K562 (cell line): ENCODE results near the gene COLQ. TPM values are rescaled to one million over a fixed set of nuclear protein-coding genes. Genes with fewer than 3 reads are reported as not detected.
A peak's percentile ranks its signal among the peaks of the same experiment; 100 is the strongest.

ENCODE experiments used
- DIDO1 ChIP-seq: fragments of 450-650 bp; IDR thresholded peaks from 2 replicates; pipeline ENCODE4 v1.6.1; 2016; ENCODE audit warnings: low read depth, missing biosample characterization, missing genetic modification characterization
- DMBX1 ChIP-seq: fragments of 250-450 bp; sonication (Bioruptor Pico); IDR thresholded peaks from 2 replicates; pipeline ENCODE4 v1.8.0; 2022; ENCODE audit warnings: inconsistent platforms, mild to moderate bottlenecking, moderate library complexity, borderline replicate concordance
- ESRRB ChIP-seq: fragments of 250-450 bp; sonication (Bioruptor Pico); IDR thresholded peaks from 2 replicates; pipeline ENCODE4 v1.5.0; 2020; ENCODE audit warnings: mild to moderate bottlenecking, moderate library complexity, borderline replicate concordance
- FOXK1 ChIP-seq: sonication (generic); formaldehyde crosslinking; IDR thresholded peaks from 2 replicates; pipeline ENCODE4 v1.8.0; 2022; ENCODE audit warnings: missing genetic modification reagents, mild to moderate bottlenecking, borderline replicate concordance
- HCFC1 ChIP-seq: IDR thresholded peaks from 2 replicates; pipeline ENCODE4 v1.6.1; 2012; ENCODE audit warnings: low read depth, low read length, improper control_type of control experiment
- IRF2 ChIP-seq: sonication (generic); formaldehyde crosslinking; IDR thresholded peaks from 2 replicates; pipeline ENCODE4 v1.8.1; 2022; ENCODE audit warnings: mild to moderate bottlenecking, missing genetic modification reagents
- MEIS2 ChIP-seq: fragments of 450-650 bp; IDR thresholded peaks from 2 replicates; pipeline ENCODE4 v1.6.1; 2014; ENCODE audit warnings: mild to moderate bottlenecking; ENCODE audit not compliant: partially characterized antibody
- NFIX ChIP-seq: fragments of 250-450 bp; sonication (Bioruptor Pico); IDR thresholded peaks from 2 replicates; pipeline ENCODE4 v1.4.0; 2020; ENCODE audit warnings: low read depth, mild to moderate bottlenecking, moderate library complexity
- NR3C1 ChIP-seq: sonication (generic); formaldehyde crosslinking; IDR thresholded peaks from 2 replicates; pipeline ENCODE4 v1.8.1; 2022; ENCODE audit warnings: missing genetic modification reagents
- PHF21A ChIP-seq: fragments of 450-650 bp; IDR thresholded peaks from 2 replicates; pipeline ENCODE4 v1.6.1; 2017; ENCODE audit warnings: low read depth, borderline replicate concordance
- SAFB ChIP-seq: fragments of 200-400 bp; formaldehyde crosslinking; IDR thresholded peaks from 2 replicates; pipeline ENCODE4 v1.6.1; 2017; ENCODE audit warnings: low read depth, low read length, borderline replicate concordance
- polyA plus RNA-seq, 8 experiments: library from polyadenylated mRNA; depleted of rRNA in 4 of 8; stranded (reverse) in 5 of 8; unstranded in 3 of 8; fragments of >200 nt; fragmentation: Nextera tagmentation in 2 of 8; fragmentation: Illumina TruSeq in 1 of 8; extraction: Ambion mirVana in 2 of 8; extraction: Trizol in 1 of 8; gene quantifications; 2 replicates each; pipeline versions ENCODE4 v1.2.1 to v1.2.3, GENCODE V29; 2011 to 2014; ENCODE audit warnings: inconsistent platforms in 1 of 8, missing spikeins in 1 of 8
- total RNA-seq, 7 experiments: library from RNA; depleted of rRNA in 6 of 7; stranded (reverse); fragments of >200 nt in 6 of 7; fragmentation: Illumina TruSeq in 2 of 7; extraction: Trizol in 2 of 7; gene quantifications; 2 replicates each; pipeline versions ENCODE4 v1.2.1 to v1.2.3, GENCODE V29; 2011 to 2021; ENCODE audit warnings: low replicate concordance in 1 of 7
- TF ChIP-seq, protein P1 (sequence below), 3 experiments: fragments of 200-800 bp in 1 of 3; fragments of 250-450 bp in 1 of 3; fragments of 450-650 bp in 1 of 3; sonication (Bioruptor Pico) in 1 of 3; sonication (Bioruptor generic) in 1 of 3; formaldehyde crosslinking in 1 of 3; IDR thresholded peaks; 2 replicates each; pipeline versions ENCODE4 v1.6.1 to v1.8.0; 2016 to 2022; ENCODE audit warnings: mild to moderate bottlenecking in 2 of 3, missing genetic modification characterization in 2 of 3, missing compliant biosample characterization in 1 of 3, moderate library complexity in 1 of 3

The COLQ gene
- total and polyA plus RNA-seq, 9 of the 15 experiments (the other 6 are each of a cell fraction or from before 2014, with no cell fraction given), result 0.04 to 0.36 (median 0.27) TPM; not detected in 4

DNA sequence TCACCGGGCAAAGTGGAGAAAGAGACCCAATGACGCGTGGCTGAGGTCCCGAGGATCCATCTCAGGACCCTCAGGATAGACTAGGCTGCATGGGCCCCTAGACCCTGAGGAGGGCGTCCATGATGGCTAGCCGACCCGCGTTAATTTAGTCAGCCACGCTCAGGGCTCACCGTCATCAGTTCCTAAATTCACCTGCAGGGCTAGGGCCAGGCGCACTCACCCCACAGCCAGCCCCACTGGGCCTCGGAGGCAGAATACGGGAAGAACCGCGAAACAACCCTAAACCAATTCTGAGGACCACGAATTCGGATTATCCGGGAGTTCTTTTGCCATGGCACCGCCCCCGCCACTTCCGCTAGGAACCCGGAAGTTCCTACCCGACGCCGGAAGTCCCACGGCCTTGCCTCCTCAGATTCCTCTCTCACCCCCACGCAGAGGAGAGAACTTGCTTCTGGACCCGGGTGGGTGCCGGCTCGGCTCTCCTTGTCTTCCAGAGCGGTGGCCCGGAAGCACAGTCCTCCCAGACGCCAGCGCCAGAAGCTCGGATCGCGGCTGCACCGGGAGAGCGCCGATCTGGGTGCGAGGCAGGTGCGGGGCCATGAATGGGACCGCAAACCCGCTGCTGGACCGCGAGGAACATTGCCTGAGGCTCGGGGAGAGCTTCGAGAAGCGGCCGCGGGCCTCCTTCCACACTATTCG is 94.2 kb downstream of the COLQ start, which contains the start of the genes EAF1 and METTL6 (continued):
- TF ChIP-seq, protein P1, sequence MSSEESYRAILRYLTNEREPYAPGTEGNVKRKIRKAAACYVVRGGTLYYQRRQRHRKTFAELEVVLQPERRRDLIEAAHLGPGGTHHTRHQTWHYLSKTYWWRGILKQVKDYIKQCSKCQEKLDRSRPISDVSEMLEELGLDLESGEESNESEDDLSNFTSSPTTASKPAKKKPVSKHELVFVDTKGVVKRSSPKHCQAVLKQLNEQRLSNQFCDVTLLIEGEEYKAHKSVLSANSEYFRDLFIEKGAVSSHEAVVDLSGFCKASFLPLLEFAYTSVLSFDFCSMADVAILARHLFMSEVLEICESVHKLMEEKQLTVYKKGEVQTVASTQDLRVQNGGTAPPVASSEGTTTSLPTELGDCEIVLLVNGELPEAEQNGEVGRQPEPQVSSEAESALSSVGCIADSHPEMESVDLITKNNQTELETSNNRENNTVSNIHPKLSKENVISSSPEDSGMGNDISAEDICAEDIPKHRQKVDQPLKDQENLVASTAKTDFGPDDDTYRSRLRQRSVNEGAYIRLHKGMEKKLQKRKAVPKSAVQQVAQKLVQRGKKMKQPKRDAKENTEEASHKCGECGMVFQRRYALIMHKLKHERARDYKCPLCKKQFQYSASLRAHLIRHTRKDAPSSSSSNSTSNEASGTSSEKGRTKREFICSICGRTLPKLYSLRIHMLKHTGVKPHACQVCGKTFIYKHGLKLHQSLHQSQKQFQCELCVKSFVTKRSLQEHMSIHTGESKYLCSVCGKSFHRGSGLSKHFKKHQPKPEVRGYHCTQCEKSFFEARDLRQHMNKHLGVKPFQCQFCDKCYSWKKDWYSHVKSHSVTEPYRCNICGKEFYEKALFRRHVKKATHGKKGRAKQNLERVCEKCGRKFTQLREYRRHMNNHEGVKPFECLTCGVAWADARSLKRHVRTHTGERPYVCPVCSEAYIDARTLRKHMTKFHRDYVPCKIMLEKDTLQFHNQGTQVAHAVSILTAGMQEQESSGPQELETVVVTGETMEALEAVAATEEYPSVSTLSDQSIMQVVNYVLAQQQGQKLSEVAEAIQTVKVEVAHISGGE (CRISPR knock-in tag; IDR thresholded peaks at IDR 0.05), result peak; percentile 91 to 99 (median 97)
- no peak for TF ChIP-seq ESRRB (CRISPR knock-in tag)
- TF ChIP-seq DMBX1 (CRISPR knock-in tag), result peak; percentile 61
- no peak for TF ChIP-seq IRF2 (CRISPR knock-in tag)
- TF ChIP-seq NFIX (CRISPR knock-in tag), result no peak
- no peak for TF ChIP-seq FOXK1 (CRISPR knock-in tag)
- TF ChIP-seq NR3C1 (CRISPR knock-in tag), result no peak
- no peak for TF ChIP-seq PHF21A
- peak; percentile 75 for TF ChIP-seq HCFC1
- TF ChIP-seq MEIS2, result no peak
- peak; percentile 93 for TF ChIP-seq DIDO1 (tag)
- no peak for TF ChIP-seq SAFB
